ENCODE data around the gene ADAMTSL1.

Gene ADAMTSL1

GRCh38 chr9:18905883-18906629 is 432.1 kb downstream of the ADAMTSL1 start:
- no peak overlapping the region for H3K27ac ChIP-seq
- TF ChIP-seq CTCF (IDR thresholded peaks at IDR 0.05) (no peak), ZFX (IDR thresholded peaks at IDR 0.05; ENCODE audit: borderline replicate concordance) (no peak)

GRCh38 chr9:18906656-18907395 is 432.9 kb downstream of the ADAMTSL1 start:
- H3K27ac ChIP-seq, result no peak overlapping the region
- no peak for TF ChIP-seq CTCF (IDR thresholded peaks at IDR 0.05)
- TF ChIP-seq ZFX (IDR thresholded peaks at IDR 0.05; ENCODE audit: borderline replicate concordance), result no peak

GRCh38 chr9:18907927-18908625 is 434.1 kb downstream of the ADAMTSL1 start:
- H3K27ac ChIP-seq, result no peak overlapping the region
- no peak for TF ChIP-seq ZFX (IDR thresholded peaks at IDR 0.05; ENCODE audit: borderline replicate concordance)
- no peak for TF ChIP-seq CTCF (IDR thresholded peaks at IDR 0.05)

GRCh38 chr9:18909140-18910018 is 435.4 kb downstream of the ADAMTSL1 start:
- TF ChIP-seq CTCF (IDR thresholded peaks at IDR 0.05) (no peak), ZFX (IDR thresholded peaks at IDR 0.05; ENCODE audit: borderline replicate concordance) (no peak)
- H3K27ac ChIP-seq, result no peak overlapping the region

GRCh38 chr9:18910435-18910834 is 436.5 kb downstream of the ADAMTSL1 start:
- no peak for TF ChIP-seq ZFX (IDR thresholded peaks at IDR 0.05; ENCODE audit: borderline replicate concordance)
- H3K27ac ChIP-seq, result no peak overlapping the region

GRCh38 chr9:18910916-18911315 is 437.0 kb downstream of the ADAMTSL1 start:
- no peak overlapping the region for H3K27ac ChIP-seq
- TF ChIP-seq CTCF (IDR thresholded peaks at IDR 0.05) (no peak), ZFX (IDR thresholded peaks at IDR 0.05; ENCODE audit: borderline replicate concordance) (no peak)

Data from 22Rv1 (cell line).